ENCODE data around the gene MAP3K3. TPM values are rescaled to one million over a fixed set of nuclear protein-coding genes. Genes with fewer than 3 reads are reported as not detected.

MAP3K3 gene
- total and polyA plus RNA-seq, 2 experiments from 2014 or later: 6.1 to 24.6 TPM

DNA sequence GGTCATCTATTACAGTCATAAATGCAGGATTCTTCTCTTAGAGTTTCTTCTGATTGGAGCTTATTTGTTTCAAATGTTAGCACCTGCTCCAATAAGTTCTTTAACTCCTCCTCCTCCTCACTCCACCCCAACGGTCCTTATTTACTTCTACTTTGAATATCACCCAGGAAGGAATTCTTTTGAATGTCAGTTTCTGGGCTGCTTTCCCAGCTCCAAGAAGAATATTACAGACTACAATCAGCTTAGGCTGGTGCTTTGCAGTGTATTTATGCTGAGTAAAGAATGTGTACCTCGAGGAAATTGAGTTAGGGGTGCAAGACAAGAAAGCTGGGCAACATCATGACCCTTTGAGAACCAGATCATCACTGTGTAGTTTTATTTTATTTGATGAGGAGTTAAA is 30.8 kb downstream of the MAP3K3 start (continued):
- TF ChIP-seq, protein P1, sequence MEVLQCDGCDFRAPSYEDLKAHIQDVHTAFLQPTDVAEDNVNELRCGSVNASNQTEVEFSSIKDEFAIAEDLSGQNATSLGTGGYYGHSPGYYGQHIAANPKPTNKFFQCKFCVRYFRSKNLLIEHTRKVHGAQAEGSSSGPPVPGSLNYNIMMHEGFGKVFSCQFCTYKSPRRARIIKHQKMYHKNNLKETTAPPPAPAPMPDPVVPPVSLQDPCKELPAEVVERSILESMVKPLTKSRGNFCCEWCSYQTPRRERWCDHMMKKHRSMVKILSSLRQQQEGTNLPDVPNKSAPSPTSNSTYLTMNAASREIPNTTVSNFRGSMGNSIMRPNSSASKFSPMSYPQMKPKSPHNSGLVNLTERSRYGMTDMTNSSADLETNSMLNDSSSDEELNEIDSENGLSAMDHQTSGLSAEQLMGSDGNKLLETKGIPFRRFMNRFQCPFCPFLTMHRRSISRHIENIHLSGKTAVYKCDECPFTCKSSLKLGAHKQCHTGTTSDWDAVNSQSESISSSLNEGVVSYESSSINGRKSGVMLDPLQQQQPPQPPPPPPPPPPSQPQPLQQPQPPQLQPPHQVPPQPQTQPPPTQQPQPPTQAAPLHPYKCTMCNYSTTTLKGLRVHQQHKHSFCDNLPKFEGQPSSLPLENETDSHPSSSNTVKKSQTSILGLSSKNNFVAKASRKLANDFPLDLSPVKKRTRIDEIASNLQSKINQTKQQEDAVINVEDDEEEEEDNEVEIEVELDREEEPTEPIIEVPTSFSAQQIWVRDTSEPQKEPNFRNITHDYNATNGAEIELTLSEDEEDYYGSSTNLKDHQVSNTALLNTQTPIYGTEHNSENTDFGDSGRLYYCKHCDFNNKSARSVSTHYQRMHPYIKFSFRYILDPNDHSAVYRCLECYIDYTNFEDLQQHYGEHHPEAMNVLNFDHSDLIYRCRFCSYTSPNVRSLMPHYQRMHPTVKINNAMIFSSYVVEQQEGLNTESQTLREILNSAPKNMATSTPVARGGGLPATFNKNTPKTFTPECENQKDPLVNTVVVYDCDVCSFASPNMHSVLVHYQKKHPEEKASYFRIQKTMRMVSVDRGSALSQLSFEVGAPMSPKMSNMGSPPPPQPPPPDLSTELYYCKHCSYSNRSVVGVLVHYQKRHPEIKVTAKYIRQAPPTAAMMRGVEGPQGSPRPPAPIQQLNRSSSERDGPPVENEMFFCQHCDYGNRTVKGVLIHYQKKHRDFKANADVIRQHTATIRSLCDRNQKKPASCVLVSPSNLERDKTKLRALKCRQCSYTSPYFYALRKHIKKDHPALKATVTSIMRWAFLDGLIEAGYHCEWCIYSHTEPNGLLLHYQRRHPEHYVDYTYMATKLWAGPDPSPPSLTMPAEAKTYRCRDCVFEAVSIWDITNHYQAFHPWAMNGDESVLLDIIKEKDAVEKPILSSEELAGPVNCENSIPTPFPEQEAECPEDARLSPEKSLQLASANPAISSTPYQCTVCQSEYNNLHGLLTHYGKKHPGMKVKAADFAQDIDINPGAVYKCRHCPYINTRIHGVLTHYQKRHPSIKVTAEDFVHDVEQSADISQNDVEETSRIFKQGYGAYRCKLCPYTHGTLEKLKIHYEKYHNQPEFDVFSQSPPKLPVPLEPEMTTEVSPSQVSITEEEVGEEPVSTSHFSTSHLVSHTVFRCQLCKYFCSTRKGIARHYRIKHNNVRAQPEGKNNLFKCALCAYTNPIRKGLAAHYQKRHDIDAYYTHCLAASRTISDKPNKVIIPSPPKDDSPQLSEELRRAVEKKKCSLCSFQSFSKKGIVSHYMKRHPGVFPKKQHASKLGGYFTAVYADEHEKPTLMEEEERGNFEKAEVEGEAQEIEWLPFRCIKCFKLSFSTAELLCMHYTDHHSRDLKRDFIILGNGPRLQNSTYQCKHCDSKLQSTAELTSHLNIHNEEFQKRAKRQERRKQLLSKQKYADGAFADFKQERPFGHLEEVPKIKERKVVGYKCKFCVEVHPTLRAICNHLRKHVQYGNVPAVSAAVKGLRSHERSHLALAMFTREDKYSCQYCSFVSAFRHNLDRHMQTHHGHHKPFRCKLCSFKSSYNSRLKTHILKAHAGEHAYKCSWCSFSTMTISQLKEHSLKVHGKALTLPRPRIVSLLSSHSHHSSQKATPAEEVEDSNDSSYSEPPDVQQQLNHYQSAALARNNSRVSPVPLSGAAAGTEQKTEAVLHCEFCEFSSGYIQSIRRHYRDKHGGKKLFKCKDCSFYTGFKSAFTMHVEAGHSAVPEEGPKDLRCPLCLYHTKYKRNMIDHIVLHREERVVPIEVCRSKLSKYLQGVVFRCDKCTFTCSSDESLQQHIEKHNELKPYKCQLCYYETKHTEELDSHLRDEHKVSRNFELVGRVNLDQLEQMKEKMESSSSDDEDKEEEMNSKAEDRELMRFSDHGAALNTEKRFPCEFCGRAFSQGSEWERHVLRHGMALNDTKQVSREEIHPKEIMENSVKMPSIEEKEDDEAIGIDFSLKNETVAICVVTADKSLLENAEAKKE (CRISPR knock-in tag; IDR thresholded peaks at IDR 0.05): no peak
- TF ChIP-seq POLR2AphosphoS5 (IDR thresholded peaks at IDR 0.05; ENCODE audit: low read depth): no peak
- no peak for TF ChIP-seq EZH2phosphoT487 (IDR thresholded peaks at IDR 0.05; ENCODE audit: unreplicated experiment)
- TF ChIP-seq NANOG (IDR thresholded peaks at IDR 0.05; ENCODE audit: borderline replicate concordance): no peak
- TF ChIP-seq, protein P2, sequence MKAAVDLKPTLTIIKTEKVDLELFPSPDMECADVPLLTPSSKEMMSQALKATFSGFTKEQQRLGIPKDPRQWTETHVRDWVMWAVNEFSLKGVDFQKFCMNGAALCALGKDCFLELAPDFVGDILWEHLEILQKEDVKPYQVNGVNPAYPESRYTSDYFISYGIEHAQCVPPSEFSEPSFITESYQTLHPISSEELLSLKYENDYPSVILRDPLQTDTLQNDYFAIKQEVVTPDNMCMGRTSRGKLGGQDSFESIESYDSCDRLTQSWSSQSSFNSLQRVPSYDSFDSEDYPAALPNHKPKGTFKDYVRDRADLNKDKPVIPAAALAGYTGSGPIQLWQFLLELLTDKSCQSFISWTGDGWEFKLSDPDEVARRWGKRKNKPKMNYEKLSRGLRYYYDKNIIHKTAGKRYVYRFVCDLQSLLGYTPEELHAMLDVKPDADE (IDR thresholded peaks at IDR 0.05): no peak

DNA sequence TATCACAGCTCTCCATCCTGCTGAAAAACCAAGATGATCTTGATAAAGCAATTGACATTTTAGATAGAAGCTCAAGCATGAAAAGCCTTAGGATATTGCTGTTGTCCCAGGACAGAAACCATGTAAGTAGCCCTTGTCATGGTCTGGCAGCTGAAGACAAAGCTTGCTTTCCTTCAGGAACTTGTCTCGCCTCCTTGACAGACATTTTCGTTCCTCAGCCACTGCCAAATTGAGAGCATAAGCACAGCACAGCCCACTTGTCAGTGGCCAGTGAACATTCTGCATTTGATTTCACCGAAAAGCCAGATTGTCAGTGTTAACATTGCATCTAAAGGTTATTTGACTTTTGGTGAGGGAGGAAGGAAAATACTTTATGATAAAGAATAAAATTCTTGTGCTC is 35.6 kb downstream of the MAP3K3 start:
- H3F3A ChIP-seq (replicated peaks; ENCODE audit: low read depth): no peaks in the 10 kb centered on the region
- no peak for ATAC-seq
- DNase-seq (ENCODE audit: low spot score): no peak
- H3K36me3 ChIP-seq (ENCODE audit: insufficient read depth): peaks cover 5% of the 10 kb centered on the region; the same call in 1 of the 2 replicates
- H3K27me3 ChIP-seq (ENCODE audit: insufficient read depth): no peaks in the 10 kb centered on the region
- no peaks in the 10 kb centered on the region for H3K4me1 ChIP-seq (ENCODE audit: insufficient read depth)
- Mint-ChIP-seq H3K36me3 (ENCODE audit: low read depth) (peaks cover 12% of the 10 kb centered on the region; the same call in 2 of the 3 replicates), H3K27me3 (ENCODE audit: insufficient read depth, low read depth, poor library complexity) (no peaks in the 10 kb centered on the region), H3K4me1 (no peaks in the 10 kb centered on the region), H3K27ac (no peak overlapping the region), H3K4me3 (no peak overlapping the region), H3K9me3 (no peaks in the 10 kb centered on the region)
- no peak overlapping the region for H2AFZ ChIP-seq
- H3K4me2 ChIP-seq: no peak overlapping the region
- H3K9me2 ChIP-seq (ENCODE audit: insufficient read depth): no peaks in the 10 kb centered on the region
- H3K27ac ChIP-seq (ENCODE audit: low read depth): no peak overlapping the region
- no peaks in the 10 kb centered on the region for H4K20me1 ChIP-seq (replicated peaks; ENCODE audit: insufficient read depth)
- no peaks in the 10 kb centered on the region for H3K79me2 ChIP-seq (replicated peaks; ENCODE audit: insufficient read depth)
- H3K4me3 ChIP-seq: no peak overlapping the region
- no peak for TF ChIP-seq STAT1 (IDR thresholded peaks at IDR 0.05; ENCODE audit: unreplicated experiment)
- no peak for TF ChIP-seq JUNB (IDR thresholded peaks at IDR 0.05; ENCODE audit: unreplicated experiment)
- no peak for TF ChIP-seq EZH2phosphoT487 (IDR thresholded peaks at IDR 0.05; ENCODE audit: unreplicated experiment)
- TF ChIP-seq, protein P3, sequence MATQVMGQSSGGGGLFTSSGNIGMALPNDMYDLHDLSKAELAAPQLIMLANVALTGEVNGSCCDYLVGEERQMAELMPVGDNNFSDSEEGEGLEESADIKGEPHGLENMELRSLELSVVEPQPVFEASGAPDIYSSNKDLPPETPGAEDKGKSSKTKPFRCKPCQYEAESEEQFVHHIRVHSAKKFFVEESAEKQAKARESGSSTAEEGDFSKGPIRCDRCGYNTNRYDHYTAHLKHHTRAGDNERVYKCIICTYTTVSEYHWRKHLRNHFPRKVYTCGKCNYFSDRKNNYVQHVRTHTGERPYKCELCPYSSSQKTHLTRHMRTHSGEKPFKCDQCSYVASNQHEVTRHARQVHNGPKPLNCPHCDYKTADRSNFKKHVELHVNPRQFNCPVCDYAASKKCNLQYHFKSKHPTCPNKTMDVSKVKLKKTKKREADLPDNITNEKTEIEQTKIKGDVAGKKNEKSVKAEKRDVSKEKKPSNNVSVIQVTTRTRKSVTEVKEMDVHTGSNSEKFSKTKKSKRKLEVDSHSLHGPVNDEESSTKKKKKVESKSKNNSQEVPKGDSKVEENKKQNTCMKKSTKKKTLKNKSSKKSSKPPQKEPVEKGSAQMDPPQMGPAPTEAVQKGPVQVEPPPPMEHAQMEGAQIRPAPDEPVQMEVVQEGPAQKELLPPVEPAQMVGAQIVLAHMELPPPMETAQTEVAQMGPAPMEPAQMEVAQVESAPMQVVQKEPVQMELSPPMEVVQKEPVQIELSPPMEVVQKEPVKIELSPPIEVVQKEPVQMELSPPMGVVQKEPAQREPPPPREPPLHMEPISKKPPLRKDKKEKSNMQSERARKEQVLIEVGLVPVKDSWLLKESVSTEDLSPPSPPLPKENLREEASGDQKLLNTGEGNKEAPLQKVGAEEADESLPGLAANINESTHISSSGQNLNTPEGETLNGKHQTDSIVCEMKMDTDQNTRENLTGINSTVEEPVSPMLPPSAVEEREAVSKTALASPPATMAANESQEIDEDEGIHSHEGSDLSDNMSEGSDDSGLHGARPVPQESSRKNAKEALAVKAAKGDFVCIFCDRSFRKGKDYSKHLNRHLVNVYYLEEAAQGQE (IDR thresholded peaks at IDR 0.05; ENCODE audit: unreplicated experiment): no peak
- no peak for TF ChIP-seq EZH2 (IDR thresholded peaks at IDR 0.05; ENCODE audit: low read depth, unreplicated experiment)
- TF ChIP-seq, protein P4, sequence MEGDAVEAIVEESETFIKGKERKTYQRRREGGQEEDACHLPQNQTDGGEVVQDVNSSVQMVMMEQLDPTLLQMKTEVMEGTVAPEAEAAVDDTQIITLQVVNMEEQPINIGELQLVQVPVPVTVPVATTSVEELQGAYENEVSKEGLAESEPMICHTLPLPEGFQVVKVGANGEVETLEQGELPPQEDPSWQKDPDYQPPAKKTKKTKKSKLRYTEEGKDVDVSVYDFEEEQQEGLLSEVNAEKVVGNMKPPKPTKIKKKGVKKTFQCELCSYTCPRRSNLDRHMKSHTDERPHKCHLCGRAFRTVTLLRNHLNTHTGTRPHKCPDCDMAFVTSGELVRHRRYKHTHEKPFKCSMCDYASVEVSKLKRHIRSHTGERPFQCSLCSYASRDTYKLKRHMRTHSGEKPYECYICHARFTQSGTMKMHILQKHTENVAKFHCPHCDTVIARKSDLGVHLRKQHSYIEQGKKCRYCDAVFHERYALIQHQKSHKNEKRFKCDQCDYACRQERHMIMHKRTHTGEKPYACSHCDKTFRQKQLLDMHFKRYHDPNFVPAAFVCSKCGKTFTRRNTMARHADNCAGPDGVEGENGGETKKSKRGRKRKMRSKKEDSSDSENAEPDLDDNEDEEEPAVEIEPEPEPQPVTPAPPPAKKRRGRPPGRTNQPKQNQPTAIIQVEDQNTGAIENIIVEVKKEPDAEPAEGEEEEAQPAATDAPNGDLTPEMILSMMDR (conservative IDR thresholded peaks at IDR 0.05; ENCODE audit: low read depth in 2 of 2): no peak
- TF ChIP-seq ZNF331 (CRISPR knock-in tag; IDR thresholded peaks at IDR 0.05; ENCODE audit: low read depth): no peak
- no peak for TF ChIP-seq CREB1 (CRISPR knock-in tag; IDR thresholded peaks at IDR 0.05; ENCODE audit: low read depth)
- no peak for TF ChIP-seq NANOG (IDR thresholded peaks at IDR 0.05; ENCODE audit: borderline replicate concordance)
- no peak for TF ChIP-seq POLR2AphosphoS5 (IDR thresholded peaks at IDR 0.05; ENCODE audit: low read depth)
